Neural progenitor cell (in vitro differentiated cells): Measurements from ENCODE around the gene TIMP3. TPM values are rescaled to one million over a fixed set of nuclear protein-coding genes. Genes with fewer than 3 reads are reported as not detected.

Source experiments
- DNase-seq: peaks from one replicate; pipeline ENCODE4 v3.0.0-alpha.2; 2016; ENCODE audit warnings: low spot score
- H2AFZ ChIP-seq: fragments of 200-600 bp; sonication (generic); replicated peaks from 2 replicates; pipeline ENCODE4 v1.6.1; 2016; ENCODE audit warnings: antibody characterized with exemption
- H3F3A ChIP-seq: fragments of 200-600 bp; sonication (generic); 2 replicates; pipeline ENCODE4 v1.6.1; 2016; ENCODE audit warnings: antibody characterized with exemption, low read depth
- H3K27ac ChIP-seq: fragments of 200-600 bp; sonication (generic); 2 replicates; pipeline ENCODE4 v1.5.1; 2016; ENCODE audit warnings: mild to moderate bottlenecking
- H3K27me3 ChIP-seq: fragments of 200-600 bp; sonication (generic); 2 replicates; pipeline ENCODE4 v1.6.1; 2016; ENCODE audit warnings: mild to moderate bottlenecking, moderate library complexity
- H3K36me3 ChIP-seq: fragments of 200-600 bp; sonication (generic); 2 replicates; pipeline ENCODE4 v1.5.1; 2016
- H3K4me1 ChIP-seq: fragments of 200-600 bp; sonication (generic); 2 replicates; pipeline ENCODE4 v1.6.1; 2016; ENCODE audit warnings: mixed run types
- H3K4me2 ChIP-seq: fragments of 200-600 bp; sonication (generic); 2 replicates; pipeline ENCODE4 v1.6.1; 2016
- H3K4me3 ChIP-seq: fragments of 200-600 bp; sonication (generic); 2 replicates; pipeline ENCODE4 v1.5.1; 2016
- H3K79me2 ChIP-seq: fragments of 200-600 bp; sonication (generic); 2 replicates; pipeline ENCODE4 v1.6.1; 2016; ENCODE audit warnings: low read depth
- H3K9ac ChIP-seq: fragments of 200-600 bp; sonication (generic); 2 replicates; pipeline ENCODE4 v1.6.1; 2016
- H3K9me3 ChIP-seq: fragments of 200-600 bp; sonication (generic); 2 replicates; pipeline ENCODE4 v1.5.1; 2016; ENCODE audit warnings: low read depth
- H4K20me1 ChIP-seq: fragments of 200-600 bp; sonication (generic); 2 replicates; pipeline ENCODE4 v1.6.1; 2016; ENCODE audit warnings: low read depth
- H3K27ac Mint-ChIP-seq: 3 replicates; pipeline ENCODE4 v1.8.0; 2021; ENCODE audit warnings: mixed read lengths
- H3K27me3 Mint-ChIP-seq: 2 replicates; pipeline ENCODE4 v1.8.0; 2022; ENCODE audit warnings: low read depth, mild to moderate bottlenecking, inconsistent platforms, moderate library complexity, mixed read lengths; ENCODE audit not compliant: insufficient read depth
- H3K36me3 Mint-ChIP-seq: 3 replicates; pipeline ENCODE4 v1.8.0; 2021; ENCODE audit warnings: mixed read lengths
- H3K4me1 Mint-ChIP-seq: 3 replicates; pipeline ENCODE4 v1.8.0; 2021; ENCODE audit warnings: mixed read lengths
- H3K4me3 Mint-ChIP-seq: 3 replicates; pipeline ENCODE4 v1.8.0; 2021; ENCODE audit warnings: mild to moderate bottlenecking, moderate library complexity, mixed read lengths
- H3K9me3 Mint-ChIP-seq: 3 replicates; pipeline ENCODE4 v1.8.0; 2020; ENCODE audit warnings: mixed read lengths
- EZH2 ChIP-seq: fragments of 200-600 bp; sonication (generic); IDR thresholded peaks from 2 replicates; pipeline ENCODE4 v1.6.1; 2017; ENCODE audit warnings: antibody characterized with exemption, mild to moderate bottlenecking, moderate library complexity
- EZH2phosphoT487 ChIP-seq: fragments of 200-600 bp; sonication (generic); IDR thresholded peaks from 2 replicates; pipeline ENCODE4 v1.6.1; 2017; ENCODE audit warnings: antibody characterized with exemption
- total RNA-seq: library from RNA; depleted of rRNA; stranded (reverse); fragments of >200 nt; gene quantifications from 2 replicates; pipeline ENCODE4 v1.2.3, GENCODE V29; 2015; ENCODE audit warnings: low replicate concordance
- TF ChIP-seq, protein P1 (sequence below): fragments of 200-600 bp; sonication (generic); IDR thresholded peaks from 2 replicates; pipeline ENCODE4 v1.5.1; 2017; ENCODE audit warnings: antibody characterized with exemption, mild to moderate bottlenecking

TIMP3 gene
- total RNA-seq, 1 donor from 2014 or later, result 6.3 TPM

DNA sequence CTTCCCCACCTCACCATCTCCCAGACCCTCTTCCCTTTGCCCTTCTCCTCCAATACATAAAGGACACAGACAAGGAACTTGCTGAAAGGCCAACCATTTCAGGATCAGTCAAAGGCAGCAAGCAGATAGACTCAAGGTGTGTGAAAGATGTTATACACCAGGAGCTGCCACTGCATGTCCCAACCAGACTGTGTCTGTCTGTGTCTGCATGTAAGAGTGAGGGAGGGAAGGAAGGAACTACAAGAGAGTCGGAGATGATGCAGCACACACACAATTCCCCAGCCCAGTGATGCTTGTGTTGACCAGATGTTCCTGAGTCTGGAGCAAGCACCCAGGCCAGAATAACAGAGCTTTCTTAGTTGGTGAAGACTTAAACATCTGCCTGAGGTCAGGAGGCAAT lies 58.2 kb downstream of the TIMP3 start:
- Histone ChIP-seq H3K9me3 (no peaks in the 10 kb centered on the region), H3F3A (no peaks in the 10 kb centered on the region)
- H3K27ac Mint-ChIP-seq, result no peak overlapping the region

DNA sequence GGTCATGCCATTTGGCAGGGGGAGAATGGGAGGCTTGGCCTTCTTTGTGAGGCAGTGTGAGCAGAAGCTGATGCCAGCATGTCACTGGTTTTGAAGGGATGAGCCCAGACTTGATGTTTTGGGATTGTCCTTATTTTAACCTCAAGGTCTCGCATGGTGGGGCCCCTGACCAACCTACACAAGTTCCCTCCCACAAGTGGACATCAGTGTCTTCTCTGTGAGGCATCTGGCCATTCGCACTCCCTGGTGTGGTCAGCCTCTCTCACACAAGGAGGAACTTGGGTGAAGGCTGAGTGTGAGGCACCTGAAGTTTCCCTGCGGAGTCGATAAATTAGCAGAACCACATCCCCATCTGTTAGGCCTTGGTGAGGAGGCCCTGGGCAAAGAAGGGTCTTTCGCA lies 59.8 kb downstream of the TIMP3 start:
- Mint-ChIP-seq H3K4me1 (peaks cover 6% of the 10 kb centered on the region), H3K4me3 (no peak overlapping the region), H3K27ac (no peak overlapping the region), H3K27me3 (peaks cover 9% of the 10 kb centered on the region), H3K36me3 (no peaks in the 10 kb centered on the region), H3K9me3 (no peaks in the 10 kb centered on the region)
- Histone ChIP-seq H2AFZ (no peak overlapping the region), H3F3A (no peaks in the 10 kb centered on the region), H4K20me1 (no peaks in the 10 kb centered on the region), H3K36me3 (no peaks in the 10 kb centered on the region), H3K9ac (no peak overlapping the region), H3K4me2 (no peak overlapping the region), H3K27ac (no peak overlapping the region), H3K4me1 (no peaks in the 10 kb centered on the region), H3K4me3 (no peak overlapping the region), H3K9me3 (no peaks in the 10 kb centered on the region), H3K27me3 (no peaks in the 10 kb centered on the region), H3K79me2 (no peaks in the 10 kb centered on the region)
- DNase-seq, result no peak
- TF ChIP-seq, protein P1, sequence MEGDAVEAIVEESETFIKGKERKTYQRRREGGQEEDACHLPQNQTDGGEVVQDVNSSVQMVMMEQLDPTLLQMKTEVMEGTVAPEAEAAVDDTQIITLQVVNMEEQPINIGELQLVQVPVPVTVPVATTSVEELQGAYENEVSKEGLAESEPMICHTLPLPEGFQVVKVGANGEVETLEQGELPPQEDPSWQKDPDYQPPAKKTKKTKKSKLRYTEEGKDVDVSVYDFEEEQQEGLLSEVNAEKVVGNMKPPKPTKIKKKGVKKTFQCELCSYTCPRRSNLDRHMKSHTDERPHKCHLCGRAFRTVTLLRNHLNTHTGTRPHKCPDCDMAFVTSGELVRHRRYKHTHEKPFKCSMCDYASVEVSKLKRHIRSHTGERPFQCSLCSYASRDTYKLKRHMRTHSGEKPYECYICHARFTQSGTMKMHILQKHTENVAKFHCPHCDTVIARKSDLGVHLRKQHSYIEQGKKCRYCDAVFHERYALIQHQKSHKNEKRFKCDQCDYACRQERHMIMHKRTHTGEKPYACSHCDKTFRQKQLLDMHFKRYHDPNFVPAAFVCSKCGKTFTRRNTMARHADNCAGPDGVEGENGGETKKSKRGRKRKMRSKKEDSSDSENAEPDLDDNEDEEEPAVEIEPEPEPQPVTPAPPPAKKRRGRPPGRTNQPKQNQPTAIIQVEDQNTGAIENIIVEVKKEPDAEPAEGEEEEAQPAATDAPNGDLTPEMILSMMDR, result no peak
- no peak for TF ChIP-seq EZH2
- no peak for TF ChIP-seq EZH2phosphoT487

More for the DNA sequence above, 58.2 kb downstream of the TIMP3 start:
- Histone ChIP-seq H3K4me2 (no peak overlapping the region), H3K36me3 (no peaks in the 10 kb centered on the region), H3K27me3 (no peaks in the 10 kb centered on the region), H3K9ac (no peak overlapping the region), H4K20me1 (no peaks in the 10 kb centered on the region), H3K4me3 (no peak overlapping the region), H3K27ac (no peak overlapping the region), H3K79me2 (no peaks in the 10 kb centered on the region), H2AFZ (no peak overlapping the region), H3K4me1 (no peaks in the 10 kb centered on the region)
- Mint-ChIP-seq H3K4me1 (peaks cover 6% of the 10 kb centered on the region), H3K9me3 (no peaks in the 10 kb centered on the region), H3K27me3 (peaks cover 6% of the 10 kb centered on the region), H3K36me3 (no peaks in the 10 kb centered on the region), H3K4me3 (no peak overlapping the region)
- DNase-seq, result no peak
- TF ChIP-seq, protein P1, result no peak
- TF ChIP-seq EZH2 (no peak), EZH2phosphoT487 (no peak)

- TF ChIP-seq EZH2 (no peak), EZH2phosphoT487 (no peak)
- TF ChIP-seq, protein P1, result no peak
- H3F3A ChIP-seq, result no peaks in the 10 kb centered on the region
- no peak for DNase-seq
- no peak overlapping the region for H3K4me3 ChIP-seq
- no peak overlapping the region for H3K27ac ChIP-seq
- H3K27me3 Mint-ChIP-seq, result peaks cover 9% of the 10 kb centered on the region
- no peak overlapping the region for H3K9ac ChIP-seq
- H3K4me2 ChIP-seq, result no peak overlapping the region
- H3K4me3 Mint-ChIP-seq, result no peak overlapping the region
- no peaks in the 10 kb centered on the region for H3K36me3 Mint-ChIP-seq
- H3K27ac Mint-ChIP-seq, result no peak overlapping the region
- H3K9me3 Mint-ChIP-seq, result no peaks in the 10 kb centered on the region
- no peak overlapping the region for H2AFZ ChIP-seq
- peaks cover 6% of the 10 kb centered on the region for H3K4me1 Mint-ChIP-seq
- no peaks in the 10 kb centered on the region for H3K36me3 ChIP-seq
- H3K9me3 ChIP-seq, result no peaks in the 10 kb centered on the region
- H3K79me2 ChIP-seq, result no peaks in the 10 kb centered on the region
- no peaks in the 10 kb centered on the region for H3K27me3 ChIP-seq
- no peaks in the 10 kb centered on the region for H3K4me1 ChIP-seq
- H4K20me1 ChIP-seq, result no peaks in the 10 kb centered on the region
Observed at GRCh38 chr22:32862083-32862482, 60.6 kb downstream of the TIMP3 start.
